Body of pancreas (tissue), 4 donors: ENCODE measurements around the gene RBM44. TPM values are rescaled to one million over a fixed set of nuclear protein-coding genes. Genes with fewer than 3 reads are reported as not detected.
A peak's percentile ranks its signal among the peaks of the same experiment; 100 is the strongest.

Source experiments
- ATAC-seq: fragments of 150-250 bp; one replicate; pipeline ENCODE4 v1.9.1; 2016
- DNase-seq, 4 donors: peaks; one replicate each; pipeline ENCODE4 v3.0.0-alpha.2; 2019
- H3K27ac ChIP-seq, 4 donors: fragments of 200-600 bp; sonication (generic); 1 replicate in 3 of 4; 2 replicates in 1 of 4; pipeline versions ENCODE4 v1.5.1 to v1.6.1; 2016 to 2019; ENCODE audit warnings: mild to moderate bottlenecking in 1 of 4, mixed read lengths in 1 of 4, moderate library complexity in 1 of 4
- H3K27me3 ChIP-seq, 2 donors: fragments of 200-600 bp; sonication (generic); one replicate each; pipeline ENCODE4 v1.6.0; 2016; ENCODE audit warnings: mild to moderate bottlenecking in 1 of 2
- H3K36me3 ChIP-seq, 2 donors: fragments of 200-600 bp; sonication (generic); replicated peaks in 1 of 2; 2 replicates each; pipeline ENCODE4 v1.5.1; 2016; ENCODE audit warnings: low read depth in 2 of 2; ENCODE audit not compliant: insufficient read depth in 1 of 2
- H3K4me1 ChIP-seq: fragments of 200-600 bp; sonication (generic); one replicate; pipeline ENCODE4 v1.6.0; 2016
- H3K4me3 ChIP-seq, 2 donors: fragments of 200-600 bp; sonication (generic); 1 replicate in 1 of 2; 2 replicates in 1 of 2; pipeline ENCODE4 v1.5.1; 2016 to 2019
- H3K9me3 ChIP-seq, 3 donors: fragments of 200-600 bp; sonication (generic); 1 replicate in 2 of 3; 2 replicates in 1 of 3; pipeline ENCODE4 v1.5.1; 2016
- POLR2A ChIP-seq, 3 donors: fragments of 450-650 bp; IDR thresholded peaks; one replicate each; pipeline ENCODE4 v1.6.1; 2016; ENCODE audit warnings: antibody characterized with exemption in 3 of 3, mild to moderate bottlenecking in 2 of 3
- WGBS, 2 donors: methylation state at CpG; one replicate each; pipeline ENCODE4 v1.1.5; 2017; 5-methylcytosine and 5-hydroxymethylcytosine counted together
- intact Hi-C: fragments of 100-400 bp; cut with DNase I; formaldehyde crosslinking; loops from one replicate; pipeline ENCODE4 v1.15.1; 2023
- total RNA-seq, 2 donors: library from RNA; depleted of rRNA; stranded (reverse); fragments of >200 nt; gene quantifications; one replicate each; pipeline ENCODE4 v1.1.0, GENCODE V29; 2016
- TF ChIP-seq, protein P1 (sequence below), 7 experiments: fragments of 450-650 bp in 4 of 7; fragments of 200-600 bp in 3 of 7; sonication (generic) in 3 of 7; IDR thresholded peaks; one replicate each; pipeline ENCODE4 v1.5.1; 2016 to 2019; ENCODE audit warnings: antibody characterized with exemption in 7 of 7

Gene RBM44
- total RNA-seq, 2 donors from 2014 or later: 0.52 to 1.6 TPM

DNA sequence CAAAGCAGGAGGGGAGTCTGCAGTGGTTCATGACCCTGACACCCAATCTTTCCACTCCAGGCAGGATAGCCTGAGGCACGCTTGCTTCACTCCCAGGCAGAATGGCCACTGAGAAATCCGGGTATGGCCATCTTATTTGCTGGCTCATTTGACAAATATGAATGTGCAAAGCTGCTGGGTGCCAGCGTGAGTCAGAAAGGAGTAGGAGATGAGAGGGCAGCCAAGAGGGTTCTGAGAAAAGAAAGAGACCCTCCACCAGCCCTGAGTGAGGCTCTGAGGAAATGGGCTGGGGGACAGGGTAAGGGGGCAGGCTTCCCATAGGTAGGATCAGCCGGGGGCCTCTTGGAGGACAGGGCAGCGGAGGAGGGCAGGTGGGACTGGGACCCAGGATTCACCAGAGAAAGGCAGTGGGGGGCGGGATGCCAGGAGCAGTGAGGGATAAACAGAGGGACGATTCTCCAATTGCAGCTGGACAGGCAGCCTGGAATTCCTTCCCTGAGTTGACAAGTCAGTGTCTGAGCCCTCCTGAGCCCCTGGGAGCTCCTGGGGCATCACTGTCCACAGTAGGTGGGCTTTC, 76.1 kb downstream of the RBM44 start:
- H3K9me3 ChIP-seq: no peaks in the 10 kb centered on the region
- ATAC-seq (no peak), DNase-seq (no peak)
- no peaks in the 10 kb centered on the region for H3K36me3 ChIP-seq
- no peak overlapping the region for H3K4me3 ChIP-seq
- 75 to 84% methylated on average over 7 of the region's 7 CpGs for WGBS, 2 donors
- no peak for TF ChIP-seq POLR2A (IDR thresholded peaks at IDR 0.05)
- TF ChIP-seq, protein P1, sequence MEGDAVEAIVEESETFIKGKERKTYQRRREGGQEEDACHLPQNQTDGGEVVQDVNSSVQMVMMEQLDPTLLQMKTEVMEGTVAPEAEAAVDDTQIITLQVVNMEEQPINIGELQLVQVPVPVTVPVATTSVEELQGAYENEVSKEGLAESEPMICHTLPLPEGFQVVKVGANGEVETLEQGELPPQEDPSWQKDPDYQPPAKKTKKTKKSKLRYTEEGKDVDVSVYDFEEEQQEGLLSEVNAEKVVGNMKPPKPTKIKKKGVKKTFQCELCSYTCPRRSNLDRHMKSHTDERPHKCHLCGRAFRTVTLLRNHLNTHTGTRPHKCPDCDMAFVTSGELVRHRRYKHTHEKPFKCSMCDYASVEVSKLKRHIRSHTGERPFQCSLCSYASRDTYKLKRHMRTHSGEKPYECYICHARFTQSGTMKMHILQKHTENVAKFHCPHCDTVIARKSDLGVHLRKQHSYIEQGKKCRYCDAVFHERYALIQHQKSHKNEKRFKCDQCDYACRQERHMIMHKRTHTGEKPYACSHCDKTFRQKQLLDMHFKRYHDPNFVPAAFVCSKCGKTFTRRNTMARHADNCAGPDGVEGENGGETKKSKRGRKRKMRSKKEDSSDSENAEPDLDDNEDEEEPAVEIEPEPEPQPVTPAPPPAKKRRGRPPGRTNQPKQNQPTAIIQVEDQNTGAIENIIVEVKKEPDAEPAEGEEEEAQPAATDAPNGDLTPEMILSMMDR (IDR thresholded peaks at IDR 0.05): no peak
- no peaks in the 10 kb centered on the region for H3K27me3 ChIP-seq
- H3K4me1 ChIP-seq: peaks cover 57% of the 10 kb centered on the region
- peak overlapping the region in 1 of 4 donors; percentile 9 for H3K27ac ChIP-seq
- intact Hi-C loops: no loop called here

DNA sequence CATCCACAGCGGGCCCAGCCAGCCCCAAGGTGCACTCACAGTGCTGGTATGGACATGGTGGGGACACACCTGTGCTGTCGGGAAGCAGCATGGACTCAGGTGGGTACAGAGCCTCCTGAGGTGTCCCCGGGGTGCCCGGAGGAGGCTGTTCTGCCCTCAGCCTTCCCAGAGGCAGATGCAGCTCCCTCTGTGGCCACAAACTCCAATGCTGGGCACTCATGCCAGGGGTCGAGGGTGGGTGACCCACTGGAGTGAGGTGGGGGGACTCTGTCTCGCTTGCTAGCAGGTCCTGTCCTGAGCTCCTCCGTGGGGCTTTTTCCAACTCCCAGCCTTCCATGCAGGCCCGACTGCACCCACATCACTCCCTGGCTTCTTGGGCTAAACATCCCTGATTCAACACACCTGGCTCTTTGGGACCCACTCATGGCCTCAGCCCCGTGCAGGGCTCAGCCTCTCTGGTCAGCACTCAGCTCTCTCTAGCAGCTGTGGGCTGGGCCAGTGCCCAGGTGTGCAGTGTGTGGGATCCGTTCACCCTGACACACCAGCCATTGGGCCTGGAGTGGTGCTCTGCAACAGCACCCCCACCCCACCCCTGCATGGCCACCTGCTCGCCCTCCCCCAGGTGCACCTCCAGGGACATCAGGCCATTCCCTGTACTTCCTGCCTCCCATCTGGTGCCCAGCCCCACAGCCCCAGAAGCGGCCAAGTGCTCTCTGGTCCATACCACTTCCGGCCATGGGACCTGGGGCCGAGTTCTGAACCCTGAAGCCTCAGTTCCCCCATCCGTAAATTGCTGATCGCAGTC, 76.9 kb downstream of the RBM44 start:
- peak overlapping the region in 1 of 4 donors; percentile 9 for H3K27ac ChIP-seq
- TF ChIP-seq POLR2A (IDR thresholded peaks at IDR 0.05): no peak
- TF ChIP-seq, protein P1 (IDR thresholded peaks at IDR 0.05): no peak
- H3K9me3 ChIP-seq: no peaks in the 10 kb centered on the region
- H3K36me3 ChIP-seq: no peaks in the 10 kb centered on the region
- ATAC-seq (no peak), DNase-seq (no peak)
- no peak overlapping the region for H3K4me3 ChIP-seq
- no peaks in the 10 kb centered on the region for H3K27me3 ChIP-seq
- WGBS, 2 donors: 87 to 92% methylated on average over 9 to 14 of the region's 16 CpGs
- H3K4me1 ChIP-seq: peaks cover 50% of the 10 kb centered on the region
- intact Hi-C loops: no loop called here

DNA sequence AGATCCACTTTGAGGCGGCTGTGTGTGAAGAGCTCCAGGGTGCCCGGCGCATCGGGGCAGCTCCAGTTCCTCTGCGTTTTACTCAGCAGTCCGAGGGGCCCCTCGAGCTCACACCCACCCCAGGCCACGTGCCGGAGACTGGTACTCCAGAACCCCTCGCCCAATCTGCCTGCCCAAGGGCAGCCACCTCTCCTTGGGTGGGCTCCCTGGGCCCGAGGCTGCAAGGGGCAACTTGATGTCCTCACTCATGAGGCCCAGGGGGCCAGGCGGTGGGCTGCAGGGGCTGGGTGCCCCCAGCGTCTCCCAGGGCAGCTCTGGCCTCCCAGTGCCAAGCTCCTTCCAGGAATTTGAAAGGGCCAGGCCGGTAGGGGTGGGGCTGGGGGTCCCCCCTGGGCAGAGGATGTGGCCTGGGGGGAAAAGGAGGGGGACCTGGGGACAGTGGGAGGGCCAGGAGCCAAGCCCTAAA, 77.5 kb downstream of the RBM44 start:
- H3K4me1 ChIP-seq: peaks cover 44% of the 10 kb centered on the region

DNA sequence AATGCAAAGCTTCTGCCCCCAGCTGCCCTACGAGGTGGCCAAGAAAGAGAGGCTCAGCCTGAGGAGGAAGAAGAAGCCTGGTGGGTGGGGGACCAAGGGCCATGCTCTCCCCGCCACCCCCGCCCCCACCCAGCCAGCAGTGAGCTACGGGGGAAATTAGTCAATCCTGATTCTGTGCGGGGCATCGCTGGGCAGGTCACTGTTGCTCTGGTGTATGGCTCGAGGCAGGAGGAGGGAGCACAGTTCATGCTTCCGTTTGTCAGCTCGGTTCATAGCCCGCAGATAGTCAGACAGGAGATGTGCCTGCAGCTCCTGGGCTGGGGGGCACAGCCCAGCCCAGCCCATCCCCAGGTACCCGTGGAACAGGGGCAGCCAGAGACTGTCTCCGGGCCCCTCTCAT, 78.0 kb downstream of the RBM44 start:
- peak in 1 of 4 donors; percentile 2 for DNase-seq
- ATAC-seq: no peak
- Histone ChIP-seq H3K27ac (no peak overlapping the region), H3K9me3 (no peaks in the 10 kb centered on the region), H3K4me1 (peaks cover 40% of the 10 kb centered on the region), H3K27me3 (no peaks in the 10 kb centered on the region), H3K4me3 (no peak overlapping the region), H3K36me3 (no peaks in the 10 kb centered on the region)
- intact Hi-C loops: no loop called here
- 87 to 94% methylated on average over 6 to 12 of the region's 12 CpGs for WGBS, 2 donors
- TF ChIP-seq, protein P1 (IDR thresholded peaks at IDR 0.05): no peak
- no peak for TF ChIP-seq POLR2A (IDR thresholded peaks at IDR 0.05)

More for the DNA sequence above, 77.5 kb downstream of the RBM44 start:
- no peak for ATAC-seq
- intact Hi-C loops: no loop called here
- no peaks in the 10 kb centered on the region for H3K27me3 ChIP-seq
- DNase-seq: peak in 1 of 4 donors; percentile 2
- no peak for TF ChIP-seq POLR2A (IDR thresholded peaks at IDR 0.05)
- TF ChIP-seq, protein P1 (IDR thresholded peaks at IDR 0.05): no peak
- WGBS, 2 donors: 93 to 100% methylated on average over 2 to 3 of the region's 14 CpGs
- H3K27ac ChIP-seq: no peak overlapping the region
- no peak overlapping the region for H3K4me3 ChIP-seq
- H3K9me3 ChIP-seq: no peaks in the 10 kb centered on the region
- no peaks in the 10 kb centered on the region for H3K36me3 ChIP-seq
